Stimulated activated naive CD8-positive, alpha-beta T cell treated with anti-CD3 and anti-CD28 coated beads, Interleukin-15, Interleukin-2, amounts not matched to agents 100 U/mL and 50 U/mL, for 24 hours (primary cell): Measurements from ENCODE around the gene PDLIM5.
"Not testable (repeated sequence)": the region's sequence is repeated elsewhere in the genome, so short reads cannot be mapped to it uniquely, and the experiment has no call there.

Experiments used
- ATAC-seq: fragments of 150-1000 bp; cut with Tn5 transposase; one replicate; pipeline ENCODE4 v1.10.0; 2021
- DNase-seq: peaks from one replicate; pipeline ENCODE4 v3.0.0; 2021

The PDLIM5 gene, protein sequence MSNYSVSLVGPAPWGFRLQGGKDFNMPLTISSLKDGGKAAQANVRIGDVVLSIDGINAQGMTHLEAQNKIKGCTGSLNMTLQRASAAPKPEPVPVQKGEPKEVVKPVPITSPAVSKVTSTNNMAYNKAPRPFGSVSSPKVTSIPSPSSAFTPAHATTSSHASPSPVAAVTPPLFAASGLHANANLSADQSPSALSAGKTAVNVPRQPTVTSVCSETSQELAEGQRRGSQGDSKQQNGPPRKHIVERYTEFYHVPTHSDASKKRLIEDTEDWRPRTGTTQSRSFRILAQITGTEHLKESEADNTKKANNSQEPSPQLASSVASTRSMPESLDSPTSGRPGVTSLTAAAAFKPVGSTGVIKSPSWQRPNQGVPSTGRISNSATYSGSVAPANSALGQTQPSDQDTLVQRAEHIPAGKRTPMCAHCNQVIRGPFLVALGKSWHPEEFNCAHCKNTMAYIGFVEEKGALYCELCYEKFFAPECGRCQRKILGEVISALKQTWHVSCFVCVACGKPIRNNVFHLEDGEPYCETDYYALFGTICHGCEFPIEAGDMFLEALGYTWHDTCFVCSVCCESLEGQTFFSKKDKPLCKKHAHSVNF

DNA sequence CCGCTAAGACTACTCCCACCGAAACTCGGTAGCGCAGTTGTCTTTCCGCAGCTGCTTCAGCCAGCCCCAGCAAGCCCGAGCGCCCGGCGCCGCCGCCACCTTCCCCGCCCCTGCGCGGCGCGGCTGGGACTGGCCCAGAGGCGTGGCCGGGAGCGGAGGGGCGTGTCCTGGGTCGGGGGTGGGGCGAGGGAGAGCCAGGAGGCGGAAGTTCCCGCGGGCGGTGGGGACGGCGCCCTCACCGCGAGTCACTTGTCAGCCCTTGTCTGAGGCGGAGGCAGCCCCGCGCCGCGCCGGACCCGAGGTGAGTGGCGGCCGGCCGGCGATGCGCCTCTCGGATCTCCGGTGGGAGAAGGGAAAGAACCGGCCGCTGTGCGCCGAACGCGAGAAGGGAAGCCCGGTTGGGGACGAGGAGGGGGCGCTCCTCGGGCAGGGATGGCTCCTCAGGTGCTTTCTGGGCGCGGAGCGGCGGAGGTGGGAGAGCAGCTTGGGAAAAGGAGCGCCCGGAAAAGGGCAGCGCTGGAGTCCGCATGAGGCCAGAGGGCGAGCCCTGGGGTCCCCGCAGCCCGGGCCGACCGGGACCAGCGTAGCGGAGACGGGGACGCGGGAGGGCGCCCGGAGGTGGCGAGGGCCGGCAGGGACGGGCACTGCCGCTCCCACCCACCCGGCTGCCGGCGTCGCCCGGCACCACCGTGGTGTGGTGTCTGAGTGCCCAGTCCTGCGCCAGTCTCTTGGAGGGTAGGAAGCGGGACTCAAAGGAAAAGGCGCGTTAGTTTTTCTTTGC lies at the start of gene PDLIM5:
Gene PDLIM5 (plus strand): TSS at position 248 of the 781 bp plus-strand sequence. CDS start 3,347 bp downstream, outside the sequence.
- DNase-seq: peak; percentile 92
- ATAC-seq: peak; percentile 99

DNA sequence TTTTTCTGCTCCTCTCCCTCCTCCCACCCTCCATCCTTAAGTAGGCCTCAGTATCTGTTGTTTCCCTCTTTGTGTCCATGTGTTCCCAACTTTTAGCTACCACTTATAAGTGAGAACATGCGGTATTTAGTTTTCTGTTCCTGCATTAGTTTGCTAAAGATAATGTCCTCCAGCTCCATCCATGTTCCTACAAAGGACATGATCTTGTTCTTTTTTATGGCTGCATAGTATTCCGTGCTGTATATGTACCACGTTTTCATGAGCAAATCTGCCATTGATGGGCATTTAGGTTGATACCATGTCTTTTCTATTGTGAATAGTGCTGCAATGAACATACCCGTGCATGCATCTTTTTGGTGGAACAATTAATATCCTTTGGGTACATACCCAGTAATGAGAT lies 49.3 kb upstream of the PDLIM5 start:
- ATAC-seq, DNase-seq: not testable (repeated sequence)

- DNase-seq: no peak
- ATAC-seq: no peak
Measured at GRCh38 chr4:94403751-94404150, 48.0 kb upstream of the PDLIM5 start.

GRCh38 chr4:94406668-94407437 lies 44.9 kb upstream of the PDLIM5 start:
- DNase-seq: peak; percentile 53
- peak; percentile 46 for ATAC-seq

DNA sequence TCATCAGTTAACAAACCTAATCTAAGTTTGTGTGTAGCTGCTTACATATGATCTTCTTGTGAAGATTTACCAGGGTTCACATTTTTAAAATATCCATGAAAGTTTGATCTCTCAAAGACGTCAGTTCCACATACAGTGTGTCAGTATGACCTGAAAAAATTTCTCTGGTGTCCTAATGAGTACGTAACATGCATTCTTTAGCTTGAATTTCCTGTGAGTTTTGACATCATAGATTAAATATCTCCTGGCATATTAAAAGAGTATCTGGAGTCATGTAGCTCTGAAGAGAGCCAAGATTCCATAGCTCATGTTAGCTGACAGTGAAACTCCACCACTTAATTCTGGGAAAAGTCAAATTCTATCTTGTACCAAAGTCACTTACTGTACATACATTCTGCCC lies 43.9 kb upstream of the PDLIM5 start:
- DNase-seq (no peak), ATAC-seq (no peak)

GRCh38 chr4:94408549-94409374 lies 43.0 kb upstream of the PDLIM5 start:
- ATAC-seq: no peak
- DNase-seq: no peak

- no peak for ATAC-seq
- no peak for DNase-seq
Measured at GRCh38 chr4:94409375-94409679, 42.4 kb upstream of the PDLIM5 start.

DNA sequence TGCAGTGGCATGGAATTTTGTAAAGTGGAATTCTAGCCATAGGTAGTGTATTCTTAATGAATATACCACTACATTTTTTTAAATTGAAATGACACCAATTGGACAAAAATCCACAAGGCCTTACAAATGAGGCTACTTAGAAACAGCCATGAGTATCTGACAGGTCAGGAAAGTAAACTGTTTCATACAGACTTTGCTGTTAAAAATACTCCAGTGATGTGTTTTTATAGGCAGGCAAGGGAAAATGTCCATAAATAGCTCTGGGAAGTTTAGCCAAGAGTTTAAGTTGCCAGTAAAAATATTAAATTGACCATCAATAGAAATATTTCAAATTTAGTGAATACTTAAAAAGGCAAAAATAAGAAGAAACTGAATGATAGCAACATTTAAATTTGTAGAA lies 41.8 kb upstream of the PDLIM5 start:
- ATAC-seq: no peak
- DNase-seq: no peak

GRCh38 chr4:94410678-94411206 lies 41.0 kb upstream of the PDLIM5 start:
- no peak for DNase-seq
- ATAC-seq: no peak

DNA sequence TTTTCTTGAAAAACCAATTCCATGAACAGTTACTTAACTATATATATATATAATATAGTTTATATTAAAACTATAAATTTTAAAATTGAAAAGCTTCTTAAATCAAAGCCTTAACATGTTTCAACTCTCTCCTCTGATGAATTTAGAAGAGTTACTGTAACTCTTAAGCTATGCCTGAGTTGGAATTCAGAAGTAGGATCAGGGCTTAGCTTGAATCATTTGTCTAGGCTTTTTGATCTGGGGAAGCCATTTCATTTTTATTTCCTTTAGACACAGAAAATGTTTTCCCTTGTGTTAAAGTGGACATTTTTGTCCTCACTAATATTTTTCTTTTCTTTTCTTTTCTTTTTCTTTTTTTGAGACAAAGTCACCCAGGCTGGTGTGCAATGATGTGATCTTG lies 40.4 kb upstream of the PDLIM5 start:
- ATAC-seq: no peak
- DNase-seq: no peak

GRCh38 chr4:94412019-94412657 lies 39.6 kb upstream of the PDLIM5 start:
- DNase-seq (no peak), ATAC-seq (no peak)

DNA sequence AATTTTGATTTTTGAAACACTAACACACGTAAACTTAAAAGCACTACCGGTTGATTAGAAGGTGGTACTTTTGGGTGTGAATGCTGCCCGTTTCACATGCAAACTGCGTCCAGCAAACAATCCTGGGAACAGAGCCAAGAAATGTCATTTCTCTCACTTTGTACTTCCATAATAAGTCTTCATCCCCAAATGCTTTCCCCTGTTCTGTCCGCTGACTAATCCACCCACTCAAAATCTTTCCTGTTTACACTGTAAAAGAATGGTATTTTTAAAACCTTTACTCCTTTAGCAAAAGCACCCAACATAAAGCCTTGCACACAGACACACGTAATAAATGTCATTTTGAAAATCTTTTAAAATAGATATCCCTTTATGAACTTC lies 39.1 kb upstream of the PDLIM5 start:
- ATAC-seq (no peak), DNase-seq (no peak)

GRCh38 chr4:94413085-94413840 lies 38.5 kb upstream of the PDLIM5 start:
- no peak for DNase-seq
- ATAC-seq: no peak

DNA sequence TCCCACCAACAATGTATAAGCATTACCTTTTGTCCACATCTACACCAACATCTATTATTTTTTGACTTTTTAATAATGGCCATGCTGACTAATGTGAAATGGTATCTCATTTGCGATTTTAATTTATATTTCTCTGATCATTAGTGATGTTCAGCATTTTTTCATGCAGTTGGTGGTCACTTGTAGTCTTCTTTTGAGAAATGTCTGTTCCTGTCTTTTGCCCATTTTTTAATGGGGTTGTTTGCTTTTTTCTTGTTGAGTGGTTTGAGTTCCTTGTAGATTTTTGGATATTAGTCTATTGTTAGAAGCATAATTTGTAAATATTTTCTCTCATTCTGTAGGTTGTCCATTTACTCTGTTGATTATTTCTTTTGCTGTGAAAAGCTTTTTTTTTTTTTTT lies 36.8 kb upstream of the PDLIM5 start:
- DNase-seq: no peak
- ATAC-seq: no peak

- ATAC-seq (no peak), DNase-seq (no peak)
Measured at GRCh38 chr4:94415448-94415847, 36.3 kb upstream of the PDLIM5 start.

GRCh38 chr4:94416335-94416734 lies 35.4 kb upstream of the PDLIM5 start:
- DNase-seq (no peak), ATAC-seq (no peak)

DNA sequence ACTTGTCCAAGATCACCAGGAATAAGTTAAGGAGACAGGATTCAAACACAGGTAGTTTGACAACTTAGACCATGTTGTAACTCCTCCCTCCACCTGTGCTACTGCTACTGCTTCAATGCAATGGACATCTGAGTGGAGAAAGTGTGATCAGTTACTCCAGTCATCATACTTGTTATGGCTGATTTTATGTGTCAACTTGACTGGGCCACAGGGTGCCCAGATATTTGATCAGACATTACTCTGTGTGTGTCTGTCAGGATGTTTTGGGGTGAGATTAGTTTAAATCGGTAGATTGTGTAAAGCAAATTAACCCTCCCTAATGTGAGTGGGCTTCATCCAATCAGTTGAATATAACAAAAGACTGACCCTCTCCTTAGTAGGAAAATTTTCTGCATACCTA lies 34.8 kb upstream of the PDLIM5 start:
- no peak for ATAC-seq
- no peak for DNase-seq

DNA sequence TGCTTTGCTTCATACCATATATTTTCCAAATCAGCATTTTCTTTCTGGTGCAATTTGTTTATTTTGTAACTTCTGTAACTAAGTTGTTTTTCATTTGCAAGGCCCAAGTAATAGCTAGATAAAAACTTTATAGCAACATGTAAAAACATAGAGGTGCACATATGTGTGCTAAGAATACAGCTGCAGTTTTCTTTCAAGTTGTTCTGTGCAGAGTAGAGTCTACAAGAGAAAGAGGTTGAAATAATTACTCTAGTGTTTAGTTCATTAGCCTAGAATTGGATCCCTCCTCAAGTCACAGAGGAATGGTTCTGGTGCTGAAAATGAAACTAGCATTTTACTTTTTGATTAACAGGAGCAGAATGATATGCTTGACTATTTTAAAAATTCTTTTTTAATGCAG lies 32.2 kb upstream of the PDLIM5 start:
- no peak for ATAC-seq
- DNase-seq: no peak

- no peak for ATAC-seq
- DNase-seq: no peak
Measured at GRCh38 chr4:94419956-94420355, 31.8 kb upstream of the PDLIM5 start.

DNA sequence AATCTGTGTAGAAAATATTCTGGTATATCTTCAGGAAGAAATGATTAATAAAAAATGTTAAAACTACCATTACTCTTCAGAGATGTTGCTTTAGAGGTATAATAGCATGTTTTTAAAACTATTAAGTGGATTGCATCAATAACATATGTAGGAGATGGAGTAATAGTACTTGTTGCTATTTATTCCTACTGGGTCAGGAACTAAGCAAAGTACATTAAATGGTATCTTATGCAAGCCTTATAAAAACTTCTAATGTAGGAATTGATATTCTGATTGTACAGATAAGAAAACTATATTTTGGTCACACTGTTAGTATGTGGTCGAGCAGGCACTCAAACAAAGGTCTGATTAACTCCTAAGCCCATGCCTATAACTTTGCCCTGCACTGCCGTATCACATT lies 31.4 kb upstream of the PDLIM5 start:
- DNase-seq (no peak), ATAC-seq (no peak)
